GM19043 (cell line): ENCODE results near the gene NFILZ.

Source experiments
- ATAC-seq: cut with Tn5 transposase; IDR thresholded peaks from one replicate; pipeline ENCODE4 v1.9.1; 2021; ENCODE audit warnings: low read depth; ENCODE audit not compliant: unreplicated experiment

NFILZ gene, protein sequence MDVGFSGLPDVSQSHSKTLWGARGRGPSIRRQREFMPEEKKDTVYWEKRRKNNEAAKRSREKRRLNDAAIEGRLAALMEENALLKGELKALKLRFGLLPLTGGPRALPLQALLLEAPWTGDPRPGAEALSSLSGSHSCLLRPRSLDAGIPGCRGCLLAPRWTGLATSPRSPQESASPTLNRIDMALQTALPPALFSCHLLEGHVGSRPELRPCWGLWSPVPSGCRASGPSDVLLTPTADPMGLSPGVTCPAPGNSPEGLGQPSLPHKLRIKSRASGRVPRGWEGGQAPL

DNA sequence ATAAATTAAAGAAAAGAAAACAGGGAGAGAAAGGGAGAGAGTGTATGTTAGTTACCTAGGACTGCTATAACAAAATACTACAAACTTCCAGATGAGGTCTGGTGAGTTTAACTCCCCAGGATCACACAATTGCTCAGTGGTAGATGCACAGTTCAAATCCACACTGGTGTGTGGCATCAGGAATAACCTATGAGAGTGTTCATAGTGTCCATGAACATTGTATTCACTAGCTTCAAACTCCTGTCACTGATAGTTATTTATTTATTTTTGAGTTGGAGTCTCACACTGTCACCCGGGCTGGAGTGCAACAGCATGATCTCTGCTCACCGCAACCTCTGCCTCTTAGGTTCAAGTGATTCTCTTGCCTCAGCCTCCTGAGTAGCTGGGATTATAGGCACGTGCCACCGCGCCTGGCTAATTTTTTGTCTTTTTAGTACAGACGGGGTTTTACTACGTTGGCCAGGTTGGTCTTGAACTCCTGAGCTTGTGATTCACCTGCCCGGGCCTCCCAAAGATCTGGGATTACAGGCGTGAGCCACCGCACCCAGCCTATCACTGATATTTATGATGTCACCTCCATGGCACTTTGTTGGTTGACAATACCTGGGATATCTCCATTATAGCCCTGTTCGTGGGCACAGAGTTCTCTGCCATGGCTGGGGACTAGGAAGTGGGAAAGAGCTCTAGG lies at the start of gene NFILZ:
Gene NFILZ, plus strand, starts transcription at position 638 of the 688 bp plus-strand sequence. CDS start 46,133 bp downstream, outside the sequence.
- ATAC-seq: no peak

DNA sequence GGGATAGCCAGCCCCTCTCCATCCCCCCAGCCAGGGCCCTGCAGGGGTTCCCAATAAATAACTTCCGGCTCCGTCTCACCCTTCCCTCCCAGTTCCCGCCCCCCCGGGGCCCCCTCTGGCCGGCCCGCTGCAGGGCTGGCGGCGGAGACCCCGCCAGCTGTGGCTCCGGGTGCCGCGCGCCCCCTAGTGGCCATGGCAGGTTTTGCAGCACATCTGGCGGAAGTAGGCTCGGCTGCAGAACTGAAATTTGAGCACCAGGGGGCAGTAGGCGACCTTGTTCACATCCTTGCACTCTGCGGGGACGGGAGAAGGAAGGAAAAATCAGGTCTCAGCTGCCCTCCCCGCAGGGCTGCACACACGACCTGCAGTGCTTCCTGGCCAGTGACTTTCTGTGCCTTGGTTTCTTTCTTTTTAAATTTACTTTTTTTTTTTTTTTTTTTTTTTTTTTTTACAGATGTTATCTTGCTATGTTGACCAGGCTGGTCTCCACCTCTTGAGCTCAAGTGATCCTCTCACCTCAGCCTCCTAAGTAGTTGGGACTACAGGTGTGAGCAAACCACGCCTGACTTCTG lies 49.6 kb upstream of the NFILZ start:
- no peak for ATAC-seq

DNA sequence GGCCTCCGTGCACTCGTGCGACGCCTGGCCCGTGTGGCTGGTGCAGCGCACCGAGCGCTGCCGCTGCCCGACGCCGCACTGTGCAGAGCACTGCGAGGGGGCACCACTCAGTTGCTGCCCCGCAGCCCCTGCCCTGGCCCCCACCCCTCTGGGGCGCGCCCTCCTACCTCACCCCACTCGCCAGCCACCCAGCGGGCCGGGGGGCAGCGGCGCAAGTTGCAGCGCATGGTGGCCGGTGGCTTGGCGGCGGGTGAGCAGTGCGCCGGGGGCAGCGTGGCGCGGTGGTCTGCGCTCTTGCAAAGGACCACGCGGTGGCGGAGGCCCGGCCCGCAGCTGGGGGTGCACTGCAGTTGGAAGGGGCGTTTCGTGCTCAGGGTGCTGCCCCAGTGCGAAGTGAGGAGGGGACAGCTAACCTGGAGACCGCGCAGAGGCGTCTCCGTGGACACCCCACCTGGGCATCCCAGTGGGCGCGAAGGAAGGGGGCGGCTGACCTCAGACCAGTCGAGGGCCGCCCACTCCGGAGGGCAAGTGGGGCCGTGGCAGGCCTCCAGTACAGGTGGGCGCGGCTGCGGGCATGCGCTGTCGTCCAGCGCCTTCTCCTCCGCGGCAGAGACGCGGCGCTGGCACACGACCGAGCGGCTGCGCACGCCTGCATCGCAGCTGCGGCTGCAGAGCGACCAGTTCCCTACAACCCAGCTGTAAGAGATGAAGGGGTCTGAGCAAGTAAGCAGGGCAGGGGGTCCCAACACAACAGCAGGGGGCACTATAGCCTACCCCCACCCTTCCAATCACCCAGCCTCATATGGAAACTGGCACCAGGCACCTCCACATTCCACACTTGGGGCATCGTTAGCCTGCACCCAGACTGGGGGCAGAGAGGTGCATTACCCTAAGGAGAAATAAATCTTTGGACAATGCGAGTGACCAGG lies 45.2 kb upstream of the NFILZ start:
- no peak for ATAC-seq

DNA sequence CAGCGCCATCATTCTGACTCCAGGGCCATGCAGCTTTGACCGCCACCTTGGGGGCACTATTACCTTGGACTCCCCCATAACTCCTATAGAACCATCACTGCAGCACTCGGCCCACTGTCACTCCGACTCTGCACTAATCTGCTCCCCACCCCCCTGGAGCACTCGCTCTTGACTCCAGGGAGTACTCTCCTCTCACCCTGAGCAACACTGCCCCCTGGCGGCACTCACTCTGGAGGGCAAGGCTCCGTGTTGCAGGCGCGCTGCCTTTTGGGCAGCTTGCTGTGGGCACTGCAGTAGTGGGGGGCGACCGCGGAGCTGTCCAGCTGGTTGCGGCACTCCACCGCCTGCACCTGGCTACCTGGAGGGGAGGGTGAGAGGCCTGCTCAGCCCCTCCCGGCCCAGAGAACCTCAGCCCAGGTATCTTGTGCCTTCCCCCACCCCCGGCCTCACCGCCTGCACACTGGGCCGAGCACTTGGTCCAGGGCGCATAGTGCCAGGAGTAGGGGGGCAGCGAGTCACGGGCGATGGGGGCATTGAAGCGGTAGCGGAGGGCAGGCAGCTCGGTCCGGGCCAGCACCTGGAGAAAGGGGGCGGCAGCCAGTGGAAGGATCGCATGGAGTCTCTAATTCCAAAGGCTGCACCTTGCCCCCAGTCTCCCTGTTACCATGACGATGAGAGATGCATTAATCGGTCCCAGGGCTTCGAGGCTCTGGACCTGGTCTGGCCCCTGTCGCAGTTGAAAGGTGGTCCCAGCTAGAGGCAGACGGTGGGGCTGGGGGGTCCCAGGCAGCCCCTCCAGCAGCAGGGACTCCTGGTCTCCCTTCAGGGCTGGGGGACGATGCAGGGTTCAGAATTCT lies 44.3 kb upstream of the NFILZ start:
- ATAC-seq: no peak

DNA sequence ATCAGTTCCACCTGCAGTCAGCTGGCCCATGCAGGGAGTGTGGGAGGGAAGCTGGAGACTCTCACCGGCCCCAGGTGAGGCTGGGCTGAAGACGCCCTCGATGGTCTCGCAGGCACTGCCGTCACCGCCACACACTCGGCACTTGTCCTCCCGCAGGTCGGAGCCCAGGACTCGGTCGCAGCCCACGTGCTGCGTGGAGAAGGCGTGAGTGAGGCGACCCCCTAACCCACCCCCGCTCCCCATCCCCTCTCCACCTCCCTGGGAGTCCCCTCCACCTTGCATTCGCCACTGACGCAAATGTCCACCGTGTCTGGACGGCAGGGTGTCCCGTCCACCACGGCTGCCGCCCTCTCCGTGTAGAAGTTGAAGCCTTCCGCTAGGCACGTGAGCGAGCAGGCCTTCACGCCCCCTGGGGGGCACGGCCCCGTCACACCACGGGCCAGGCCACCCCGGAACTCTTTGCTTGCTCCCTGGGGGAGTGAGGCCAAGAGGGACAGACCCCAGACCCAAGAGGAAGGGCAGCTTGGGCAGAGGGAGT lies 41.2 kb upstream of the NFILZ start:
- ATAC-seq: no peak

DNA sequence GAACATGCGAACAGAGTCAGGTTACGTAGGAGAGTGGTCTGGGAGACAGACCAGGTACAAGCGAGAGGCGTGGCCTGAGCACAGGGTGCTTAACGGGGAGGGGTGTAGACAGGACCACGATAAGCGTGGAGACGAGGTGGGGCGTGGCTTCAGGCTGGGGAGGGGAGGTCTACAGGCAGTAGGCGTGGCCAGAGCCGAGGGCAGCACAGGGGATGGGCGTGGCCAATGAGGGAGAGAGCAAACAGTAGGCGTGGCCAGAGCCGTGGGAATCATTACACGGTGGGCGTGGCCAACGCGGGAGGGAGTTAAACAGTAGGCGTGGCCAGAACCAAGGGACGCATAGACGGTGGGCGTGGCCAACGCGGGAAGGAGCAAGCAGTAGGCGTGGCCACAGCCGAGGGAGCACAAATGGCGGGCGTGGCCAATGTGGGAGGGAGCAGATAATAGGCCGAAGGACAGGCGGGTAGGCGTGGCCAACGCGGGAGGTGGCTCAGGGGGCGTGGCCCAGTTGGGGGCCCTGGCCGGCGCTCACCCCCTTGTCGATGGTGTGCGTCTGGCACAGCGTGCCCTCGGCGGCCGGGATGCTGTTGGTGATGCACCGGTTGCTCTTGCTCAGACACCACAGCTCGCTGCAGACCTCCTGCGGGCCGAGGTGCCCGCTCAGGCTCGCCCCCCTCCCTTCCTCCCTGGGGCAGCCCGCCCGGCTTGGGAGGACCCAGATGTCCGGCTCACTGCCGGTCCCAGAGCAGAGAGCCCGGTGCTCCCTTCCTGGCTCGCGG lies 38.0 kb upstream of the NFILZ start:
- ATAC-seq: no peak

DNA sequence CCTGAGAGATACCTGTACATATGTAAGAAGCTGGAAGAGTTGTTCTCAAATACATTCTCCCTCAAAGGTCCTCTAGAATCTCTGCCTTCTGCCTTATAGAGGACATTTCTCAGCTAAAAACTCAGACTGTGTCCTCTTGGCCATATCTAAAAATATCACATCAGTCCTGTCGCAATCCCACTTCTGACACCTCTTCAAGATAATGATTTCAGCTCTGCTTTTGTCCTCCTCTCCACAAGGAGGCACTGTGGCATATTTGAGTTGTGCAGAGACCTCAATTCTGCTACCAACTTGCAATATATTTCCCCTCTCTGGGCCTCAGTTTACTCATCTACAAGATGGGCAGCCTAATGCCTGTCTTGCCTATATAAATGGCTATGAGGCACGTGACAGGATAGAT lies 36.5 kb upstream of the NFILZ start:
- no peak for ATAC-seq

DNA sequence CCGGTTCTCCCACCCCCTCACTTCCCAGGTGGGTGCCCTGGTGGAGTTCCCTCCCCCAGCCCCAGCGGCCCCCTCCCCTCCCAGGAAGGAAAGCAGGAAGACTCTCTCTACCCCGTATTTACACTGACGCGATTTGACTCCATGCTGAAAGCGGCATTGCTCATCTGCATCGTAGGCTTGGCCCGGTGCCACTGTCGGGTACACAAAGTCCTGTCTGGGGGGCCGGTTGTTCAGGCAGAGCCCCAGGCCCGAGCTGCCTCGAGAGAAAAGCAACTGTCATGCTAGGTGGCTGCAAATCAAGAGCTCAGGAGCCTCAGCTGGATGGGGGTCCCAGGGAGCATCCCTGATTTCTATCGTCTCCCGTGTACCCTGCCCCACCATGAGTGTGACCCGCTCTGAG lies 34.8 kb upstream of the NFILZ start:
- ATAC-seq: no peak

DNA sequence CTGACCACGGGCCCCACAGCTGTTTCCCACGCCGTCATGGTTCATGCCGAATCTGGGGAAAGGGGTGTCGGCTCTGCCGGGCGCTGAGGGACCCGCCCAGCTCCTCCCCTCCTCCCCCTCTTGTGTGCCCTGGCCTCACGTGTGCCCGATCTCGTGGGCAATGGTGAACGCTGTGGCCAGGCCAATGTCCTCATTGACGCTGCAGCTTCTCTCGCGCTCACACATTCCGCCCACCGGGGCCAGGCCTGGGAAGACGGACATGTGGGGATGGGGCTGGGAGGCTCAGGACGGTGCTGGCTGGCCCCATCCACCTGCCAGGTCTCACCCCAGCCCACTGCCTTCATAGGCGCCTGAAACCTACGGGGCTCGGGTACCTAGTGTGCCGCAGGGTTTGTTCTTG lies 34.3 kb upstream of the NFILZ start:
- no peak for ATAC-seq

DNA sequence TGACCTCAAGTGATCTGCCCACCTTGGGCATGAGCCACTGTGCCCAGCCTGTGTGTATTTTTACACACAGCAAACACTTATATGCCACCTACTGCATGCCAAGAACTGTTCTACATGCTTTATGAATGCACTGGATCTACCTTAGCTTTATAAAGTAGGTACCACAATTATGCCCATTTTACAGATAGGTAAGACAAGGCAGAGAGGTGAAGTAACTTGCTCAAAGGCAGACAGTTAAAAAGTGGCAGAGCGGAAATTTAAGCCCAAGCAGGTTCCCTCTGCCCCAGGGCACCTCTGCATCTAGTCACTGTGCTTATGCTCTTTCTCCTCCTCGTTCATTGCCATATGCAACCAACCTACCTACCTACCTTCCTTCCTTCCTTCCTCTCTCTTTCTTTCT lies 30.4 kb upstream of the NFILZ start:
- ATAC-seq: no peak

DNA sequence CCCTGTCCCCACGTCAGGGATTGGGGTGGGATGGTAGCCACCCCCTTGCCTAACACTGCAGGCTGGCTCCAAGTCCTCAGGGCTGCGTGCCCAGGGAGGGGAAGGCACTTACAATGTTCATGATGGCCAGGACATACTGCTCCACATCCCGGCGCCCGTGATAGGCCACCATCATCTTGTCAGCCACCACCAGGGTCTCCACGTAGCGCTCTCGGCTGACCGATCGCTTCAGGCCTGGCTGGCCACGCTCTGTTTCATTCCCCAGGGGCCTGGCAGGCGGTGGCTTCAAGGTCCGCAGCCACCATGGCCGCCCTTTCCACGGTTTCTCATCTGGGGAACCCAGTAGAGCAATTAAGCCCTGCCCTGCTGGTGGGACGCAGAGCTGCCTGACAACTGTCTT lies 29.6 kb upstream of the NFILZ start:
- ATAC-seq: no peak

DNA sequence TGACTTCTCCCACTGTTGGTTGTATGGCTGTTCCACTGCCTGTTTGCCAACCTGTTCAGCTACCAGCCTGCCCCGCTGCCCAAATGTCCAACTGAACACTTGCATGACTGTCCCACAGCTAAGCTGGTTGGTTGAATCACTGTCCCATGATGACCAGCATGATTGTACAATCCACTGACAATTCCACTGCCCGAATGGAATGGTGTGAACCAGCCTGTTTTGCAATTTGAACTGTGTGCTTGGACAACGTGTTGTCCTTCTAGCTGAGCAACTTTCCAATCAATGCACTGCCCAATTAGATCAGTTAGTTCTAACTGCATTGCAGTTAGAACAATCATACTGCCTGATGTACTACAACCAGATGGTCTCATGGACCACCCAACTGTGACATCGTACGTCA lies 28.6 kb upstream of the NFILZ start:
- ATAC-seq: no peak

DNA sequence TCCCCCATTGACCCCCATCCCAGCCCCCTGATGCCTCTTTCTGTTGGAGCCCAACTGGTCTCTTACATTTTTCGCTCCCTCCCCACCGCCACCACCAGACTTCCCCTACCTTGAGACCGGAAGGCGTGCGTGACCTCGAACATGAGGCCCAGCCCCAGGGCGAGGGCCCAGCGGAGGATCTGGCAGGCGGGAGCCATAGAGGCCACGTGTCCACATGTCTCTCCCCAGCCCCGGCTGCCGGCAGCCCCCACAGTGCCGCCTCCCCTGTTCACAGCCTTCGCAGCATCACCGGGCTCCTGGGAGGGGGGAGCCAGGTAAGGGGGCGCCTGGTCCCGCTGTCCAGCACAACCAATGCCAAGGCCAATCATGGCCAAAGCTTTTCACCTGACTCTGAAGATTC lies 24.9 kb upstream of the NFILZ start:
- ATAC-seq: no peak

DNA sequence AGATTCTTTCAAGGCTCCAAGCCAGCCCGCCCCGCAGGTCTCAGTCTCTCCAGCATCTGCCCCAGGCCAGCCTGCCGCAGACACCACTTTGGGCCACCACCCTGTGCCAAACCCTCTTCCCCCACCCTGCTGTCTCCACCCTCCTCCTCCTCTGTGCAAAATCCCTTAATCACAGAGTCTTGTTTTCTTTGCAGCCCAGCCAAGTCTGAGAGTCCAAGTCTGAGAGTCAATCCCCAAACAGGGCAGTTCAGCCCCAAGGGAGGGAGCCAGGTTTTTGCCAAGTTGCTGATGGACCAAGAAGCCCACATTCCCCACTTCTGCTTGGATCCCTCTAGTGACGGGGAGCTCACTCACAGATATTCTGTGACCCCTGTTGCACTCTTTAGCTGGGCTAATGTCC lies 23.0 kb upstream of the NFILZ start:
- ATAC-seq: no peak

DNA sequence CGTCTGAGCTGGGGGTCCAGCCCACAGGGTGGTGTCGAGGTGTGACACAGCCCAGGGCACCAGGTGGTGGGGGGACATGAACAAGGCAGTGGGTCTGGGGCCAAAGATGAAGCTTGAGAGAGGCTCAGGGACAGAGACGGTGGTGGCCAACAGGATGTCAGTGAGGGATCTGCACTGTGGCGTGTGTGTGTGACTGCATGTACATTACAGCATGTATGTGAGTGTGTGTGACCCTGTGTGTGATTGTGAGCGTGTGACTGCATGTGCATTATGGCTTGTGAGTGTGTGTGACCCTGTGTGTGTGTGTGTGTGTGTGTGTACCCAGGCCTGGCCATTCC lies 21.5 kb upstream of the NFILZ start:
- no peak for ATAC-seq

DNA sequence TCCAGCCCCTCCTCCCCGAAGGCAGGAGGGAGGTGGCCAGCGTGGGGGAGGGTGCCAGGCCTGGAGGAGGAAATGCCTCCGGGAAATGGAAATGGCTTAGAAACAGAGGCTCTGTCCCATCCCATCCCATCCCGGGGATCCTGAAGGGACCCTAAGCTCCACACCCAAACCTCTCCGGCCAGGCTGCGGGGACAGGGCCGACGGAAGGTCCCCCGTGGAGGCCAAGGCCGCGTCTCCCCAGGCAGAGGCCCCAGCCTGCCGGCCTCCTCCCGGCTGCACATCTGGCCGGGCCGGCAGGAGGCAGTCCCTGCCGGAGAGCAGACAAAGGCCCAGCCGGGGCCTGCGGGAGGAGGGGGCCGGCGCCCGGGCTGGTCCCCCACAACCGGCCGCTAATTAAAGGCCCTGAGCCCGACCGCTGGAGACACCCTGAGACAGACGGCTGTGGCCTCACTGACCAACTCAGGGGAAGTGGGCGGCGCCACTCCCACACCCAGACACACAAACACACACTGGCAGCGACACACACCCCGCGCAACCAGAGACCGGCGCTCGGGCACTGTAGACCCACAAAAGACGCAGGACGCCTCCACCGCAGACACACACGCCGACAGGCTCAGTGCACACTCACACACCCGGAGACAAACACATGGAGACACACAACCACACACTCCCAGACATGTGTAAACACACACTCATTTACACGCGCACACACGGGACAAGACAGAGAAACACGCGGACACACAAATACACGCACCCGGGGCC lies 21.0 kb upstream of the NFILZ start:
- ATAC-seq: no peak

DNA sequence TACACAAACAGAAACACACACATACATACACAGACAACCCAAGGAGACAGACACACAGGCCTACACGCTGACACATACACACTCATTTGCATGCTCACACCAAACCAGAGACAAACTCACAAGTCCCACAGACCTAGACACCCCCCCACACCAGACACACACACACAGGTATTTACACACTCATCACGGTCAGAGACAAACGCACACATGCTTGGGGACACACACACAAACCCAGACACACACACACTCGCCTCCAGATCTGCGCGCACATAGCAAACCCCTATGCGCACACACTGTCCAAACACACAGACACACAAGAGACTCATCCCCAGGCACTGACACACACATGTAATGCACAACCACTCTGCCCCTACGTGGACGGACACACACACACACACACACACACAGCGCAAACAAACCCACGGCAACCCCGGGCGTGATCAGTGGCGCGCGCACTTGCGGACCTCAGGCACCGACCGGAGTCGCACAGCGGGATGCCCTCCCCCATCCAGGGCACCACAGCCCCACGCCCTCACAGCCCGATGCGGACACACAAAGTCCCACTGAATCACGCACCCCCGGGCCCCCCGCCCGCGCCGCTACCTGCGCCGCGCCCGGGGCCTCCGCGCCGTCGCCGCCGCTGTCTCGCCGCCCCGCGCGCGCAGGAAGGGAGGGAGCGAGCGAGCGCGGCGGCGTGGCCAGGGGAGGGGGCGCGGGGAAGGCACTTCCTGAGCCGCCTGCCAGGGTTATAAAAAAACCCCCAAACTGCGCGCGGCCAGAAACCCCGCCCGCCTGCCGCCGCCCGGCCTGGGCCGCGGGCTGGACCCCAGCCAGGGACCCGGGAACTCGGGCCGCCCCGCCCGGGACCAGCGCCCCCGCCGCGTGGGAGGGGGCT lies 20.1 kb upstream of the NFILZ start, which contains the start of gene ADAMTS10:
Gene ADAMTS10, minus strand, starts transcription at position 675 of the 895 bp plus-strand sequence. CDS start 5,005 bp downstream, outside the sequence.
- ATAC-seq: no peak
